GM12875 (cell line): ENCODE results near the gene TEC.

Experiments
- H3K4me3 ChIP-seq: one replicate; pipeline ENCODE4 v1.5.1; 2011; ENCODE audit warnings: low read depth, low read length, control low read depth
- TF ChIP-seq, protein P1 (sequence below): IDR thresholded peaks from 2 replicates; pipeline ENCODE4 v1.5.1; 2011; ENCODE audit warnings: low read depth, mild to moderate bottlenecking, control low read depth, inconsistent platforms, low read length, moderate library complexity, borderline replicate concordance; ENCODE audit not compliant: insufficient read depth

TEC gene

DNA sequence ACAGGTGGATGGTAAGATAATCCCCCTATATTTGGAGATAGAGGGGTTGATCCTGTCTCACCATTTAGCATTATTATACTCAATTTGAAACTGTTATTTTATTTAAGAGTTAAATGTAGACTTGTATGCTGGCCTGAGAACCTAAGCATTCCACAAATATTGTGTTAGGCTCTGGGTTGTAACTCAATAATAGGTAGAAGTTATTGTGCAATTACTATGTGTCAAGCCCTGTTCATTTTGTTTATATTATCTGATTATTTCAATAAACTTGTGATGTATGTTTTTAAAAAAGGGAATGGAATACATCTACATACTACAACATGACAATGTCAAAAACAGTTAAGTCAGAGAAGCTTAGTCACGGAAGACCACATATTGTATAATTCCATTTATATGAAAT is 122.0 kb downstream of the TEC start:
- TF ChIP-seq, protein P1, sequence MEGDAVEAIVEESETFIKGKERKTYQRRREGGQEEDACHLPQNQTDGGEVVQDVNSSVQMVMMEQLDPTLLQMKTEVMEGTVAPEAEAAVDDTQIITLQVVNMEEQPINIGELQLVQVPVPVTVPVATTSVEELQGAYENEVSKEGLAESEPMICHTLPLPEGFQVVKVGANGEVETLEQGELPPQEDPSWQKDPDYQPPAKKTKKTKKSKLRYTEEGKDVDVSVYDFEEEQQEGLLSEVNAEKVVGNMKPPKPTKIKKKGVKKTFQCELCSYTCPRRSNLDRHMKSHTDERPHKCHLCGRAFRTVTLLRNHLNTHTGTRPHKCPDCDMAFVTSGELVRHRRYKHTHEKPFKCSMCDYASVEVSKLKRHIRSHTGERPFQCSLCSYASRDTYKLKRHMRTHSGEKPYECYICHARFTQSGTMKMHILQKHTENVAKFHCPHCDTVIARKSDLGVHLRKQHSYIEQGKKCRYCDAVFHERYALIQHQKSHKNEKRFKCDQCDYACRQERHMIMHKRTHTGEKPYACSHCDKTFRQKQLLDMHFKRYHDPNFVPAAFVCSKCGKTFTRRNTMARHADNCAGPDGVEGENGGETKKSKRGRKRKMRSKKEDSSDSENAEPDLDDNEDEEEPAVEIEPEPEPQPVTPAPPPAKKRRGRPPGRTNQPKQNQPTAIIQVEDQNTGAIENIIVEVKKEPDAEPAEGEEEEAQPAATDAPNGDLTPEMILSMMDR = no peak
- no peak overlapping the region for H3K4me3 ChIP-seq

DNA sequence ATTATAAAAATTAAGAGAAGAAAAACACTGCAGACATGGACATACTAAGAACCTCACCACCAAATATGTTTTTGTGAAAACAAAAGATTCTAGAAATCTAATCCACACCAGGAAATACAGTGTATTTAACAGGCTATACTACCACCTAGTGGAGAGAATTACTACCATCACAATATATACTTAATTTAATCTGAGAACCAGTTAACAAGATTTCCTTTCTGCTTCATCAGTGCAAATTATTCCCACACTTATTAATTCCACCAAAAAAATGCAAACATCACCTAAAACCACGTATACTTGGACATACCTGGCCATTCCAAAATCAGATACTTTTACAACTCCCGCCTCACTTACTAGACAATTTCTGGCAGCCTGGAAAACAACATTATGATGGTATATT is 128.6 kb downstream of the TEC start:
- TF ChIP-seq, protein P1 = 0 out of 2 replicates have a peak, but pooled peaks have one; percentile 1
- H3K4me3 ChIP-seq = no peak overlapping the region

DNA sequence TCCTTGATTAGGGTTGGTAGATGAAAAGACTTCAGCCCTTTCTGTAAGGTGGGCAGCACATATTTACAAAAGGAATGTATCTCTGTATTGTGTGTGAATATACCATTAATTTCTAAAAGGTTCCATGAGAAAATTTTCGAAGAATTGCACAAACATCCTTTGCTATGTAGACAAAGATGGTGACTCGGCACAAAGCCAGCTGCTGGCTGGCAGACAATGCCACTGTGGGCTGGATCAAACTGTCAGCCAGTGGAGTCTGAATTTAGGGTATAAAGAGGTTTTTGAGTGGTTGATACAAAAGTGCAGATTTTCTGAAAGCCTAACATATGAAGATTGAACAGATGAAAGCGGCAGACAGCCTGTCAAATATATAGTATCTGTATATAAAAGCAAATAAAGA is 129.9 kb downstream of the TEC start:
- TF ChIP-seq, protein P1 = no peak
- H3K4me3 ChIP-seq = no peak overlapping the region

GRCh38 chr4:48138936-48139335 is 130.7 kb downstream of the TEC start:
- H3K4me3 ChIP-seq = no peak overlapping the region
- TF ChIP-seq, protein P1 = no peak

- no peak overlapping the region for H3K4me3 ChIP-seq
- TF ChIP-seq, protein P1 = no peak
Measured at GRCh38 chr4:48138511-48138910, 131.1 kb downstream of the TEC start.

DNA sequence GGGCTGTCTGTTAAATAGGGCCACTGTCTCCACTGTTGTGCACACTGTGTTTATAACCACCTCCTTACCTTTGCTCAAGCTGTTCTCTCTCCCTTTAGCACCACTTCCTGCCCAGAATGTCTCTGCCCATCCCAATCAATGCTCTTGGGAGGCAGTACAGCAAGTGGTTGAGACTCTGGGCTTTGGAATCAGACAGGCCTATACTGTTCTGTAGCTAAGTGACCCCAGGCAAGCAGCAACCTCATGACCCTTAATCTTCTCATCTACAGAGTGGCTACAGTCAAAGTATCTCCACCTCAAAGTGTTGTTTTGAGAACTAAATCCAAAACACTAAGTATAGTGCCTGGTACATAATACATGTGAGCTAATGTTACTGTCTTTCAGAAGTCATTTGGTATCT is 131.8 kb downstream of the TEC start:
- no peak overlapping the region for H3K4me3 ChIP-seq
- TF ChIP-seq, protein P1 = no peak

DNA sequence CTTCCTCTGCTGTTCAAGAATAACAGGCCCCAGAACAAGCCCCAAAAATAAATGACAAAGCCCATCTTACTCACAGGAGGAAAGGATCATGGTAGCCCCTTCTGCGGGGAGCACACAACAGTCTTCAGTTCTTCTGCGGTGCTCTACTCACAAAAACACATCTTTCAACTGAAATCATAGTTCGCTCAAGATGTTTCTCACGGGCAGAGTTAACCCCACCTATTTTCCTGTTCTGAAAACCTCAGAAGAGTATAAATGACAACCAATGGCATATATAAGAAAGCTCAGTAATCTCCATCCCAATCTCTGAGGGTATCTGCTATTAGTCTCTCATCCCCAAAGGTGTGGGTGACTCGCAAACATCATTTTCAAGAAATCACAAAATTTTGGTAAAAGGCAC is 135.6 kb downstream of the TEC start, which contains the start of gene TXK:
Gene TXK (minus strand): TSS at position 170 of the 400 bp plus-strand sequence. CDS start 80 bp downstream, at position 90.
- H3K4me3 ChIP-seq = no peak within 1 kb of the TSS
- TF ChIP-seq, protein P1 = no peak
